CD4-positive, alpha-beta memory T cell (primary cell): Measurements from ENCODE around the gene DIP2C. TPM values are rescaled to one million over a fixed set of nuclear protein-coding genes. Genes with fewer than 3 reads are reported as not detected.
A peak's percentile ranks its signal among the peaks of the same experiment; 100 is the strongest.

ENCODE experiments used
- CTCF ChIA-PET: fragments of 350-600 bp; sonication (Branson Sonifier 250); formaldehyde crosslinking; loops from one replicate; lab custom pipeline; 2021; ENCODE audit warnings: inconsistent platforms; ENCODE audit not compliant: partially characterized antibody; lab: Charles Lee
- POLR2A ChIA-PET: fragments of 350-600 bp; sonication (Branson Sonifier 250); formaldehyde crosslinking; loops from one replicate; lab custom pipeline; 2021; ENCODE audit not compliant: partially characterized antibody; lab: Charles Lee
- DNase-seq, 5 donors: peaks; one replicate each; pipeline versions ENCODE4 v3.0.0 to v3.0.0-alpha.2; 2020 to 2022; ENCODE audit warnings: mixed read lengths in 1 of 5
- H3K27ac ChIP-seq: one replicate; pipeline ENCODE4 v1.7.0; 2013; ENCODE audit warnings: low read depth, low read length
- H3K27me3 ChIP-seq: 2 replicates; pipeline ENCODE4 v1.7.0; 2013; ENCODE audit warnings: mild to moderate bottlenecking, low read length, moderate library complexity; ENCODE audit not compliant: insufficient read depth
- H3K36me3 ChIP-seq: 2 replicates; pipeline ENCODE4 v1.7.0; 2013; ENCODE audit warnings: mild to moderate bottlenecking, low read length, moderate library complexity; ENCODE audit not compliant: insufficient read depth
- H3K4me1 ChIP-seq: 2 replicates; pipeline ENCODE4 v1.7.0; 2013; ENCODE audit warnings: mild to moderate bottlenecking, low read length, moderate library complexity; ENCODE audit not compliant: insufficient read depth
- H3K4me3 ChIP-seq, 2 donors: one replicate each; pipeline ENCODE4 v1.7.0; 2013; ENCODE audit warnings: low read length in 2 of 2, mild to moderate bottlenecking in 1 of 2
- H3K9me3 ChIP-seq, 2 donors: one replicate each; pipeline ENCODE4 v1.7.0; 2013; ENCODE audit warnings: low read length in 2 of 2, control low read depth in 1 of 2; ENCODE audit not compliant: control insufficient read depth in 1 of 2
- H3K27ac Mint-ChIP-seq, 7 donors: one replicate each; pipeline ENCODE4 v1.8.0; 2020 to 2021; ENCODE audit warnings: mixed read lengths in 7 of 7, mild to moderate bottlenecking in 6 of 7, inconsistent platforms in 3 of 7, moderate library complexity in 3 of 7
- H3K27me3 Mint-ChIP-seq, 2 donors: one replicate each; pipeline ENCODE4 v1.8.0; 2020 to 2021; ENCODE audit warnings: mixed read lengths in 2 of 2
- H3K36me3 Mint-ChIP-seq, 2 donors: one replicate each; pipeline ENCODE4 v1.8.0; 2020 to 2021; ENCODE audit warnings: mixed read lengths in 2 of 2, inconsistent platforms in 1 of 2, mild to moderate bottlenecking in 1 of 2
- H3K4me1 Mint-ChIP-seq, 4 donors: one replicate each; pipeline ENCODE4 v1.8.0; 2020 to 2021; ENCODE audit warnings: mixed read lengths in 4 of 4, mild to moderate bottlenecking in 1 of 4
- H3K4me3 Mint-ChIP-seq, 8 donors: one replicate each; pipeline ENCODE4 v1.8.0; 2020 to 2021; ENCODE audit warnings: mixed read lengths in 8 of 8, mild to moderate bottlenecking in 7 of 8, moderate library complexity in 6 of 8, inconsistent platforms in 3 of 8
- H3K9me3 Mint-ChIP-seq, 8 donors: one replicate each; pipeline ENCODE4 v1.8.0; 2020 to 2021; ENCODE audit warnings: mixed read lengths in 8 of 8, mild to moderate bottlenecking in 5 of 8, inconsistent platforms in 3 of 8, moderate library complexity in 1 of 8
- intact Hi-C: fragments of 100-400 bp; cut with micrococcal nuclease; formaldehyde crosslinking; loops from one replicate; pipeline ENCODE4 v1.15.1; 2023
- polyA plus RNA-seq, 2 donors: library from polyadenylated mRNA; unstranded; fragments of 300-500 nt; fragmentation: Illumina TruSeq; gene quantifications; one replicate each; pipeline ENCODE4 v1.2.3, GENCODE V29; 2021
- total RNA-seq, 2 experiments: library from RNA; stranded (reverse); gene quantifications; one replicate each; pipeline ENCODE4 v1.2.3, GENCODE V29; 2021

Gene DIP2C
- total and polyA plus RNA-seq, 4 experiments from 2014 or later = 1.1 to 6.0 (median 3.9) TPM

- H3K9me3 ChIP-seq = no peaks in the 10 kb centered on the region
- Mint-ChIP-seq H3K9me3 (peaks cover 0 to 18% (median 7%) of the 10 kb centered on the region in 8 donors), H3K4me1 (peaks cover 28 to 55% (median 36%) of the 10 kb centered on the region in 4 donors), H3K27ac (peak overlapping the region in 2 of 7 donors; percentile 33 to 47), H3K4me3 (no peak overlapping the region), H3K27me3 (no peaks in the 10 kb centered on the region), H3K36me3 (peaks cover 11 to 17% of the 10 kb centered on the region in 2 donors)
- no peaks in the 10 kb centered on the region for H3K36me3 ChIP-seq
- DNase-seq = no peak
- ChIA-PET CTCF (no interaction called here), POLR2A (no interaction called here)
- H3K4me3 ChIP-seq = no peak overlapping the region
- H3K27me3 ChIP-seq = no peaks in the 10 kb centered on the region
- peaks cover 25% of the 10 kb centered on the region for H3K4me1 ChIP-seq
- intact Hi-C loops = loop anchor here (5.0 kb wide), 3 partner anchors 37 to 197 kb away; no protein-coding TSS in a partner anchor
- H3K27ac ChIP-seq = no peak overlapping the region
Measured at GRCh38 chr10:474406-474805, 215.1 kb downstream of the DIP2C start.

GRCh38 chr10:472241-472910 lies 217.1 kb downstream of the DIP2C start:
- intact Hi-C loops = loop anchor here (5.0 kb wide), 3 partner anchors 35 to 195 kb away; no protein-coding TSS in a partner anchor
- Mint-ChIP-seq H3K27me3 (no peaks in the 10 kb centered on the region), H3K9me3 (peaks cover 0 to 15% (median 7%) of the 10 kb centered on the region in 8 donors), H3K4me1 (peaks cover 27 to 58% (median 42%) of the 10 kb centered on the region in 4 donors), H3K4me3 (no peak overlapping the region), H3K27ac (peak overlapping the region in 1 of 7 donors; percentile 18), H3K36me3 (peaks cover 11 to 13% of the 10 kb centered on the region in 2 donors)
- no peak for DNase-seq
- H3K9me3 ChIP-seq = no peaks in the 10 kb centered on the region
- H3K27ac ChIP-seq = no peak overlapping the region
- H3K36me3 ChIP-seq = no peaks in the 10 kb centered on the region
- CTCF ChIA-PET = no interaction called here
- no peaks in the 10 kb centered on the region for H3K27me3 ChIP-seq
- POLR2A ChIA-PET = interaction anchor here (1.2 to 4.1 kb wide), 3 partner anchors 21 to 459 kb away, joined by 3 to 44 read pairs (median 3); partner anchors contain the start of gene LARP4B
- H3K4me3 ChIP-seq = no peak overlapping the region
- peaks cover 35% of the 10 kb centered on the region for H3K4me1 ChIP-seq

- DNase-seq = peak; percentile 71 to 82 (median 78)
- no peaks in the 10 kb centered on the region for H3K36me3 ChIP-seq
- ChIA-PET CTCF (interaction anchor here (0.6 to 1.4 kb wide), 9 partner anchors 10 to 289 kb away, joined by 3 to 8 read pairs (median 3); no protein-coding TSS in a partner anchor), POLR2A (interaction anchor here (0.7 to 4.1 kb wide), 7 partner anchors 8 to 137 kb away, joined by 3 to 44 read pairs (median 5); no protein-coding TSS in a partner anchor)
- peak overlapping the region; percentile 75 to 93 (median 91) for H3K27ac Mint-ChIP-seq
- H3K4me1 Mint-ChIP-seq = peaks cover 23 to 40% (median 32%) of the 10 kb centered on the region in 4 donors
- H3K36me3 Mint-ChIP-seq = peaks cover 8 to 10% of the 10 kb centered on the region in 2 donors
- H3K27me3 Mint-ChIP-seq = no peaks in the 10 kb centered on the region
- H3K9me3 ChIP-seq = no peaks in the 10 kb centered on the region
- intact Hi-C loops = loop anchor here (1.0 to 5.0 kb wide), 9 partner anchors 14 to 336 kb away; no protein-coding TSS in a partner anchor
- peaks cover 35% of the 10 kb centered on the region for H3K4me1 ChIP-seq
- no peaks in the 10 kb centered on the region for H3K27me3 ChIP-seq
- peak overlapping the region; percentile 32 for H3K27ac ChIP-seq
- peak overlapping the region; percentile 57 to 87 (median 79) for H3K4me3 Mint-ChIP-seq
- H3K9me3 Mint-ChIP-seq = peaks cover 0 to 15% (median 4%) of the 10 kb centered on the region in 8 donors
- peak overlapping the region in 1 of 2 donors; percentile 40 for H3K4me3 ChIP-seq
Measured at GRCh38 chr10:470339-471003, 219.0 kb downstream of the DIP2C start.

- Histone ChIP-seq H3K4me1 (peaks cover 35% of the 10 kb centered on the region), H3K4me3 (peak overlapping the region in 1 of 2 donors; percentile 40), H3K27me3 (no peaks in the 10 kb centered on the region), H3K27ac (peak overlapping the region; percentile 32), H3K9me3 (no peaks in the 10 kb centered on the region), H3K36me3 (no peaks in the 10 kb centered on the region)
- ChIA-PET POLR2A (interaction anchor here (0.7 to 4.1 kb wide), 7 partner anchors 7 to 136 kb away, joined by 3 to 44 read pairs (median 5); no protein-coding TSS in a partner anchor), CTCF (interaction anchor here (0.6 to 1.4 kb wide), 7 partner anchors 10 to 289 kb away, joined by 3 to 8 read pairs (median 4); no protein-coding TSS in a partner anchor)
- no peak for DNase-seq
- peaks cover 8 to 10% of the 10 kb centered on the region in 2 donors for H3K36me3 Mint-ChIP-seq
- H3K27ac Mint-ChIP-seq = peak overlapping the region; percentile 75 to 93 (median 91)
- peak overlapping the region; percentile 57 to 87 (median 79) for H3K4me3 Mint-ChIP-seq
- intact Hi-C loops = loop anchor here (1.0 to 5.0 kb wide), 9 partner anchors 14 to 336 kb away; no protein-coding TSS in a partner anchor
- peaks cover 0 to 15% (median 3%) of the 10 kb centered on the region in 8 donors for H3K9me3 Mint-ChIP-seq
- H3K27me3 Mint-ChIP-seq = no peaks in the 10 kb centered on the region
- H3K4me1 Mint-ChIP-seq = peaks cover 23 to 38% (median 31%) of the 10 kb centered on the region in 4 donors
Measured at GRCh38 chr10:469947-470338, 219.5 kb downstream of the DIP2C start.

- peaks cover 0 to 8% (median 2%) of the 10 kb centered on the region in 8 donors for H3K9me3 Mint-ChIP-seq
- ChIA-PET POLR2A (interaction anchor here (0.8 kb wide), 1 partner anchor 11 kb away, joined by 4 read pairs; no protein-coding TSS in a partner anchor), CTCF (interaction anchor here (0.9 to 1.1 kb wide), 2 partner anchors 9 to 11 kb away, joined by 3 to 4 read pairs; no protein-coding TSS in a partner anchor)
- no peaks in the 10 kb centered on the region for H3K27me3 Mint-ChIP-seq
- no peaks in the 10 kb centered on the region for H3K9me3 ChIP-seq
- H3K4me1 ChIP-seq = peaks cover 5% of the 10 kb centered on the region
- DNase-seq = no peak
- H3K36me3 Mint-ChIP-seq = peaks cover 7 to 23% of the 10 kb centered on the region in 2 donors
- H3K27me3 ChIP-seq = no peaks in the 10 kb centered on the region
- intact Hi-C loops = no loop called here
- H3K36me3 ChIP-seq = no peaks in the 10 kb centered on the region
- peak overlapping the region in 2 of 7 donors; percentile 5 to 20 for H3K27ac Mint-ChIP-seq
- peaks cover 7 to 30% (median 12%) of the 10 kb centered on the region in 4 donors for H3K4me1 Mint-ChIP-seq
- no peak overlapping the region for H3K4me3 Mint-ChIP-seq
- H3K27ac ChIP-seq = no peak overlapping the region
- H3K4me3 ChIP-seq = no peak overlapping the region
Measured at GRCh38 chr10:459743-460142, 229.7 kb downstream of the DIP2C start.

GRCh38 chr10:458421-458851 lies 231.0 kb downstream of the DIP2C start:
- no peaks in the 10 kb centered on the region for H3K27me3 Mint-ChIP-seq
- H3K36me3 Mint-ChIP-seq = peaks cover 5 to 19% of the 10 kb centered on the region in 2 donors
- intact Hi-C loops = no loop called here
- Histone ChIP-seq H3K36me3 (no peaks in the 10 kb centered on the region), H3K9me3 (no peaks in the 10 kb centered on the region), H3K4me1 (peaks cover 18% of the 10 kb centered on the region), H3K4me3 (no peak overlapping the region), H3K27me3 (no peaks in the 10 kb centered on the region), H3K27ac (no peak overlapping the region)
- H3K4me1 Mint-ChIP-seq = peaks cover 10 to 36% (median 17%) of the 10 kb centered on the region in 4 donors
- no peak overlapping the region for H3K4me3 Mint-ChIP-seq
- no peak for DNase-seq
- peaks cover 0 to 5% (median 0%) of the 10 kb centered on the region in 8 donors for H3K9me3 Mint-ChIP-seq
- CTCF ChIA-PET = no interaction called here
- POLR2A ChIA-PET = no interaction called here
- no peak overlapping the region for H3K27ac Mint-ChIP-seq
